K562 (cell line): ENCODE measurements around the gene CABLES1. TPM values are rescaled to one million over a fixed set of nuclear protein-coding genes. Genes with fewer than 3 reads are reported as not detected.

Experiments used
- ATAC-seq: fragments of 200-7000 bp; cut with Tn5 transposase; 3 replicates; pipeline ENCODE4 v1.9.1; 2020; ENCODE audit warnings: moderate library complexity
- BruUV-seq: library from RNA; stranded (reverse); fragments of 400-500 nt; replicated peaks from 2 replicates; lab custom pipeline; 2021; lab: Mats Ljungman, UMichigan
- CTCF ChIA-PET: fragments of 300-600 bp; formaldehyde crosslinking; extraction: SDS; loops from one replicate; lab custom pipeline; 2021; ENCODE audit warnings: low intra/inter-chr PET ratio; lab: Yijun Ruan, JAX
- POLR2A ChIA-PET: fragments of 300-600, 350-650 bp; sonication (Branson Sonifier 250); formaldehyde crosslinking; extraction: SDS; loops from one replicate; lab custom pipeline; 2021; ENCODE audit warnings: antibody characterized with exemption, inconsistent platforms; lab: Yijun Ruan, JAX
- DNase-seq, 4 experiments: peaks; one replicate each; pipeline versions ENCODE4 v3.0.0 to v3.0.0-alpha.2; 2011 to 2018; ENCODE audit warnings: low spot score in 3 of 4, mixed read lengths in 3 of 4; ENCODE audit errors: extremely low read depth in 1 of 4
- FAIRE-seq: peaks from 2 replicates; lab custom pipeline; 2011; peaks lifted over from hg19 to GRCh38; lab: Jason Lieb, UNC
- H2AFZ ChIP-seq: 2 replicates; pipeline ENCODE4 v1.6.0; 2011; ENCODE audit warnings: low read depth, low read length, control low read depth, inconsistent platforms
- H3K27ac ChIP-seq: fragments of 200-600 bp; 3 replicates; pipeline ENCODE4 v1.8.0; 2011; ENCODE audit warnings: low read depth, mild to moderate bottlenecking, control low read depth, inconsistent platforms, low read length, moderate library complexity, mixed read lengths; ENCODE audit errors: extremely low read depth
- H3K27me3 ChIP-seq, 2 experiments: fragments of 300-600 bp in 1 of 2; 2 replicates in 1 of 2; 3 replicates in 1 of 2; pipeline versions ENCODE4 v1.6.0 to v1.8.0; 2011; ENCODE audit warnings: inconsistent platforms in 2 of 2, low read length in 2 of 2, mild to moderate bottlenecking in 1 of 2, mixed read lengths in 1 of 2, moderate library complexity in 1 of 2; ENCODE audit not compliant: control insufficient read depth in 2 of 2, insufficient read depth in 2 of 2
- H3K36me3 ChIP-seq: fragments of 300-600 bp; 3 replicates; pipeline ENCODE4 v1.8.0; 2011; ENCODE audit warnings: mild to moderate bottlenecking, low read length, inconsistent platforms; ENCODE audit not compliant: control insufficient read depth, insufficient read depth
- H3K4me1 ChIP-seq, 2 experiments: fragments of 200-600 bp in 1 of 2; replicated peaks in 1 of 2; 2 replicates in 1 of 2; 3 replicates in 1 of 2; pipeline versions ENCODE4 v1.5.1 to v1.8.0; 2011; ENCODE audit warnings: inconsistent platforms in 2 of 2, low read length in 2 of 2, mild to moderate bottlenecking in 1 of 2, mixed read lengths in 1 of 2, moderate library complexity in 1 of 2; ENCODE audit not compliant: control insufficient read depth in 2 of 2, insufficient read depth in 2 of 2
- H3K4me2 ChIP-seq: 2 replicates; pipeline ENCODE4 v1.6.1; 2011; ENCODE audit warnings: low read length, control low read depth, inconsistent platforms, mixed read lengths; ENCODE audit not compliant: insufficient read depth
- H3K4me3 ChIP-seq: fragments of 200-600 bp; sonication (generic), shearing (Covaris generic); 2 replicates; pipeline ENCODE4 v1.5.1; 2016; ENCODE audit warnings: control low read depth, inconsistent platforms
- H3K79me2 ChIP-seq: fragments of 200-600 bp; 3 replicates; pipeline ENCODE4 v1.8.0; 2011; ENCODE audit warnings: low read length, inconsistent platforms; ENCODE audit not compliant: control insufficient read depth, insufficient read depth
- H3K9ac ChIP-seq, 2 experiments: 2 replicates each; pipeline versions ENCODE4 v1.6.0 to v1.6.1; 2011; ENCODE audit warnings: low read depth in 2 of 2, low read length in 2 of 2, control low read depth in 1 of 2, inconsistent platforms in 1 of 2, mild to moderate bottlenecking in 1 of 2, mixed read lengths in 1 of 2; ENCODE audit not compliant: insufficient read depth in 1 of 2
- H3K9me1 ChIP-seq: one replicate; pipeline ENCODE4 v1.6.0; 2011; ENCODE audit warnings: inconsistent platforms, mild to moderate bottlenecking, low read length, moderate library complexity; ENCODE audit not compliant: control insufficient read depth, insufficient read depth
- H3K9me3 ChIP-seq: replicated peaks from 2 replicates; pipeline ENCODE4 v1.5.1; 2011; ENCODE audit warnings: low read depth, low read length, inconsistent platforms; ENCODE audit not compliant: control insufficient read depth, insufficient read depth
- H4K20me1 ChIP-seq: replicated peaks from 2 replicates; pipeline ENCODE4 v1.6.1; 2011; ENCODE audit warnings: low read length, inconsistent platforms, mixed read lengths; ENCODE audit not compliant: control insufficient read depth, insufficient read depth
- MAFG ChIP-seq: fragments of 450-650 bp; conservative IDR thresholded peaks from 2 replicates; pipeline ENCODE4 v1.6.1; 2016; ENCODE audit warnings: missing genetic modification characterization, missing compliant biosample characterization
- PHF8 ChIP-seq: fragments of 200-600 bp; sonication (generic); IDR thresholded peaks from 2 replicates; pipeline ENCODE4 v1.6.1; 2012; ENCODE audit warnings: mixed run types, mild to moderate bottlenecking, inconsistent platforms, low read length, moderate library complexity, borderline replicate concordance
- SIN3B ChIP-seq: fragments of 450-650 bp; IDR thresholded peaks from 2 replicates; pipeline ENCODE4 v1.6.1; 2017; ENCODE audit warnings: low read depth, mild to moderate bottlenecking, moderate library complexity
- ZNF232 ChIP-seq: sonication (generic); formaldehyde crosslinking; IDR thresholded peaks from 2 replicates; pipeline ENCODE4 v1.8.0; 2022; ENCODE audit warnings: mild to moderate bottlenecking, missing genetic modification reagents
- ZNF3 ChIP-seq: fragments of 250-450 bp; sonication (Bioruptor Pico); IDR thresholded peaks from 2 replicates; pipeline ENCODE4 v1.5.0; 2021; ENCODE audit warnings: mild to moderate bottlenecking, moderate library complexity
- ZNF316 ChIP-seq: fragments of 450-650 bp; IDR thresholded peaks from 2 replicates; pipeline ENCODE4 v1.6.1; 2016
- ZNF324 ChIP-seq: fragments of 250-450 bp; sonication (Bioruptor Pico); IDR thresholded peaks from 2 replicates; pipeline ENCODE4 v1.4.0; 2020; ENCODE audit warnings: mild to moderate bottlenecking
- ZNF518B ChIP-seq: fragments of 250-450 bp; sonication (Bioruptor Pico); IDR thresholded peaks from 2 replicates; pipeline ENCODE4 v1.5.0; 2021; ENCODE audit warnings: mild to moderate bottlenecking, moderate library complexity
- ZNF699 ChIP-seq: fragments of 250-450 bp; sonication (Bioruptor Pico); IDR thresholded peaks from 2 replicates; pipeline ENCODE4 v1.8.0; 2021; ENCODE audit warnings: mild to moderate bottlenecking, moderate library complexity; ENCODE audit not compliant: insufficient replicate concordance
- WGBS: fragments of 100-300 bp; shearing (Covaris generic); methylation state at CpG from one replicate; pipeline ENCODE4 v1.1.6; 2016; ENCODE audit warnings: low coverage, mixed read lengths; ENCODE audit not compliant: insufficient coverage; ENCODE audit errors: missing lambda C conversion rate; 5-methylcytosine and 5-hydroxymethylcytosine counted together
- in situ Hi-C: fragments of 300-500 bp; cut with MboI; formaldehyde crosslinking; loops from 4 replicates; pipeline ENCODE4 v1.15.0; 2018; ENCODE audit warnings: inconsistent platforms, mixed read lengths
- intact Hi-C: fragments of 100-400 bp; cut with micrococcal nuclease; formaldehyde crosslinking; loops from 2 replicates; pipeline ENCODE4 v1.14.2; 2022
- polyA plus RNA-seq, 8 experiments: library from polyadenylated mRNA; depleted of rRNA in 4 of 8; stranded (reverse) in 5 of 8; unstranded in 3 of 8; fragments of >200 nt; fragmentation: Nextera tagmentation in 2 of 8; fragmentation: Illumina TruSeq in 1 of 8; extraction: Ambion mirVana in 2 of 8; extraction: Trizol in 1 of 8; gene quantifications; 2 replicates each; pipeline versions ENCODE4 v1.2.1 to v1.2.3, GENCODE V29; 2011 to 2014; ENCODE audit warnings: inconsistent platforms in 1 of 8, missing spikeins in 1 of 8
- total RNA-seq, 7 experiments: library from RNA; depleted of rRNA in 6 of 7; stranded (reverse); fragments of >200 nt in 6 of 7; fragmentation: Illumina TruSeq in 2 of 7; extraction: Trizol in 2 of 7; gene quantifications; 2 replicates each; pipeline versions ENCODE4 v1.2.1 to v1.2.3, GENCODE V29; 2011 to 2021; ENCODE audit warnings: low replicate concordance in 1 of 7

Gene CABLES1
- total and polyA plus RNA-seq, 9 of the 15 experiments (the other 6 are each of a cell fraction or from before 2014, with no cell fraction given) = 0.04 to 0.10 (median 0.06) TPM; not detected in 3

- TF ChIP-seq ZNF518B (no peak), SIN3B (no peak)
Observed at GRCh38 chr18:23127090-23127489, 8.2 kb upstream of the CABLES1 start (continued).

- Histone ChIP-seq H4K20me1 (no peaks in the 10 kb centered on the region), H3K9me3 (no peaks in the 10 kb centered on the region), H3K27ac (no peak overlapping the region), H2AFZ (no peak overlapping the region), H3K4me1 (no peaks in the 10 kb centered on the region), H3K36me3 (no peaks in the 10 kb centered on the region), H3K9me1 (no peaks in the 10 kb centered on the region), H3K4me3 (no peak overlapping the region), H3K4me2 (no peak overlapping the region), H3K79me2 (no peaks in the 10 kb centered on the region), H3K9ac (no peak overlapping the region), H3K27me3 (peaks cover 25 to 33% of the 10 kb centered on the region in 2 experiments)
- in situ Hi-C loops = loop anchor here (5.0 kb wide), 1 partner anchor 283 kb away; no protein-coding TSS in a partner anchor
- WGBS = 0% methylated on average over 5 of the region's 8 CpGs
- no peak for DNase-seq
- ChIA-PET CTCF (interaction anchor here (2.8 kb wide), 1 partner anchor 250 kb away, joined by 17 read pairs; no protein-coding TSS in a partner anchor), POLR2A (interaction anchor here (1.1 to 1.2 kb wide), 2 partner anchors 280 to 293 kb away, joined by 3 to 4 read pairs; no protein-coding TSS in a partner anchor)
- no TSS peak for BruUV-seq
- no peak for ATAC-seq
- TF ChIP-seq ZNF232 (no peak), PHF8 (no peak), ZNF699 (CRISPR knock-in tag) (no peak), ZNF3 (CRISPR knock-in tag) (no peak), ZNF324 (CRISPR knock-in tag) (no peak), ZNF316 (0 out of 2 replicates have a peak, but pooled peaks have one; percentile 13), MAFG (tag) (no peak)
- FAIRE-seq = no peak
- intact Hi-C loops = loop anchor here (5.0 to 10.0 kb wide), 4 partner anchors 78 to 455 kb away; partner anchors contain the start of genes NPC1 and RMC1
Observed at GRCh38 chr18:23129355-23130002, 5.8 kb upstream of the CABLES1 start.
